WTC11 (cell line): ENCODE results near the gene NFIA.

ENCODE experiments used
- AR ChIP-seq: fragments of 250-450 bp; sonication (Bioruptor Pico); IDR thresholded peaks from 2 replicates; pipeline ENCODE4 v1.9.0; 2021; ENCODE audit warnings: mild to moderate bottlenecking
- CTCF ChIP-seq: fragments of 200-600 bp; IDR thresholded peaks from 2 replicates; pipeline ENCODE4 v1.8.0; 2022; ENCODE audit warnings: antibody characterized with exemption
- HMGXB4 ChIP-seq: sonication (generic); formaldehyde crosslinking; IDR thresholded peaks from 2 replicates; pipeline ENCODE4 v1.8.1; 2023; ENCODE audit warnings: mild to moderate bottlenecking, moderate library complexity, missing genetic modification reagents
- MAX ChIP-seq: sonication (generic); formaldehyde crosslinking; IDR thresholded peaks from 2 replicates; pipeline ENCODE4 v1.8.0; 2022; ENCODE audit warnings: mild to moderate bottlenecking, missing genetic modification reagents
- NFYB ChIP-seq: sonication (generic); formaldehyde crosslinking; conservative IDR thresholded peaks from 2 replicates; pipeline ENCODE4 v1.8.0; 2022; ENCODE audit warnings: low read depth, missing genetic modification reagents
- PRDM15 ChIP-seq: sonication (generic); formaldehyde crosslinking; IDR thresholded peaks from 2 replicates; pipeline ENCODE4 v1.8.0; 2022; ENCODE audit warnings: missing genetic modification reagents
- STAT6 ChIP-seq: sonication (generic); formaldehyde crosslinking; conservative IDR thresholded peaks from 2 replicates; pipeline ENCODE4 v1.8.1; 2023; ENCODE audit warnings: mild to moderate bottlenecking, low read depth, missing genetic modification reagents, moderate library complexity
- ZNF121 ChIP-seq: sonication (generic); formaldehyde crosslinking; IDR thresholded peaks from 2 replicates; pipeline ENCODE4 v1.8.0; 2023; ENCODE audit warnings: missing genetic modification reagents
- TF ChIP-seq, protein P1 (sequence below): sonication (generic); formaldehyde crosslinking; IDR thresholded peaks from 2 replicates; pipeline ENCODE4 v1.8.1; 2023; ENCODE audit warnings: mild to moderate bottlenecking, missing genetic modification reagents, moderate library complexity

GRCh38 chr1:61264825-61265242 lies 182.5 kb downstream of the NFIA start:
- no peak for TF ChIP-seq PRDM15 (CRISPR knock-in tag)
- no peak for TF ChIP-seq CTCF
- no peak for TF ChIP-seq MAX (CRISPR knock-in tag)
- no peak for TF ChIP-seq HMGXB4 (CRISPR knock-in tag)
- TF ChIP-seq, protein P1, sequence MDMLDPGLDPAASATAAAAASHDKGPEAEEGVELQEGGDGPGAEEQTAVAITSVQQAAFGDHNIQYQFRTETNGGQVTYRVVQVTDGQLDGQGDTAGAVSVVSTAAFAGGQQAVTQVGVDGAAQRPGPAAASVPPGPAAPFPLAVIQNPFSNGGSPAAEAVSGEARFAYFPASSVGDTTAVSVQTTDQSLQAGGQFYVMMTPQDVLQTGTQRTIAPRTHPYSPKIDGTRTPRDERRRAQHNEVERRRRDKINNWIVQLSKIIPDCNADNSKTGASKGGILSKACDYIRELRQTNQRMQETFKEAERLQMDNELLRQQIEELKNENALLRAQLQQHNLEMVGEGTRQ = no peak
- TF ChIP-seq AR (CRISPR knock-in tag) = no peak
- no peak for TF ChIP-seq STAT6 (CRISPR knock-in tag)
- no peak for TF ChIP-seq ZNF121 (CRISPR knock-in tag)
- TF ChIP-seq NFYB = no peak
